Midbrain (tissue), 1 donor: Measurements from ENCODE around the gene CHCHD4.
"Not testable (repeated sequence)": the region's sequence is repeated elsewhere in the genome, so short reads cannot be mapped to it uniquely, and the experiment has no call there.

ENCODE experiments used
- DNase-seq: peaks from one replicate; lab custom pipeline; 2025; lab: John Stamatoyannopoulos, UW

CHCHD4 gene

DNA sequence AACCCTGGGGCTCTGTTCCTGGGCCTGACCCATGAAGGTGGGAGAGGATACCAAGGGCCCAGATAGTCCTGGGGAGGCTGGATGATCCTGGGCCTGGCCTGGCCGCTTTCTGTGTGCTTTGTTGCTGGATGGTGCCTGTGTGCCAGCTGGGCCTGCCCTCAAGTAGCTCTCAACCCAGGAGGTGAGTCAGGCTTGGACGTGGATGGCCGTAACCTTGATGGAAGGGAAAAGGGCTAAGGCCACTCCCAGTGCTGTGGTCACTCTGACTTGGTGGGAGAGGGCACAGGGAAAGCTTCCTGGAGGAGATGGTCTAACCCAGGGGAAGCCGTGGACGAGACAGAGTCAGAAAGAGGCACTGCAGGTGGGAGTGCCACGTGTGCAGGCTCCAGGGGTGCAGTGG is 9.6 kb upstream of the CHCHD4 start:
- no peak for DNase-seq

DNA sequence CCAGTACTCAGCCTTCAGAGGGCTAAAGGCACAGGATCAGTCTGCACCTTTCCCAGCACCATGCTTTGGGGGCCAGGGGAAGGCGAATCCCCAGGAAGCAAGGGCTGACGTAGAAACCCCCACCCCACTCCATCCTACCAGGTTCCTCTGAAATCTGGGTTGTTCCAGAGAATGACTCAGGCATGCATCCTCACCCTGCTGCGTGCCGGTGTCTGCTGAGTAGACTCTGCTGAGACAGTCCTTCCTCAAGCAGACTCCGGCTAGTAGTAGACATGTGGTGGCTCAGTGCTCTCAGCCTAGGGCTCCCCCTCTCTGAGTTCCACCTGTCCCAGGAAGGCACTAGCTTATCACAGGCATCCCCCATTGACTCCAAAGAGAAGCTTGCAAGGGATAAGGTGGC is 9.2 kb upstream of the CHCHD4 start:
- DNase-seq, result no peak

DNA sequence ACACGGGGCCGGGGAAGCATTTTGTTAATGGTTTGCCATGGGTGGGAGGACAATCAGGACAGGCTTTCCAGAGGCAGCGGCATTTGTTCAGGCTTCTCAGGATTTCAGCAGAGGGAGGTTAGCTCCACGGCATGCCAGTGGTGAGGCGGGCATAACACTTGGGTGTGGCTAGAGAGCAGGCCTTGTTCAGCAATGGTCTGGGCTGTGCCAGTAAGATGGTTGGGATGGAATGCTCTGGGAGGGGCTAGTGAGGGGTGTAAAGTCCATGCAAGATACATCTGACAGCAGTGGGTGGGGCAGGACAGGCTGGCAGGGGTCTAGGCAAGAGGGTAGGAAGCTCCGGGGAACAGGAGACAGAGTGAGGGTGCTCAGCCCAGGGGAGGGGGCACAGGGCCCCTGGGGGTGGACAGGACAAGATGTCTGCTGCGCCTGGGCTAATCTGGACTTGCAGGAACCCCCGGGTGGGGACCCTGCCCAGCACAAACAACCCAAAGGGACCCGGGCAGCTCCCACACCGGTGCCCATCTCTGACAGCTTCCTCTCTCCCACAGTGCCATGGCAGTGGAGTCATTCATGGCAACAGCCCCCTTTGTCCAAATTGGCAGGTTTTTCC is 8.6 kb upstream of the CHCHD4 start:
- DNase-seq, result no peak

DNA sequence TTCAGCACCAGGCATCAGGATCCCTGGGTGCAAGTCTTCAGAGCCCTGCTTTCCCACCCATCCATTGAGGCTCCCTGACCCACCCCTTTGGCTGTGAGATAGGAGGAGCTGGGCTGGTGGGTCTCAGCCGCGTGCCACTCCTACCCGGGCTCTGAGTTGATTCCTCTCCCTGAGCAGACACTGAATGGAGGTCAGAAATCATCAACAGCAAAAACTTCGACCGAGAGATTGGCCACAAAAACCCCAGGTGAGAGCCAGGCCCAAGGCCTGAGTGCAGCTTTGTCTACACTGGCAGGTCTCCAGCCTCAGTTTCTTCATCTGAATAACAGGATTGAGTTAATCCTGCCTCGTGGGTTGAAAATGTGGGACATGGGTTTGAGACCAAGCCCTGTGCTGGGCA is 8.0 kb upstream of the CHCHD4 start:
- no peak for DNase-seq

DNA sequence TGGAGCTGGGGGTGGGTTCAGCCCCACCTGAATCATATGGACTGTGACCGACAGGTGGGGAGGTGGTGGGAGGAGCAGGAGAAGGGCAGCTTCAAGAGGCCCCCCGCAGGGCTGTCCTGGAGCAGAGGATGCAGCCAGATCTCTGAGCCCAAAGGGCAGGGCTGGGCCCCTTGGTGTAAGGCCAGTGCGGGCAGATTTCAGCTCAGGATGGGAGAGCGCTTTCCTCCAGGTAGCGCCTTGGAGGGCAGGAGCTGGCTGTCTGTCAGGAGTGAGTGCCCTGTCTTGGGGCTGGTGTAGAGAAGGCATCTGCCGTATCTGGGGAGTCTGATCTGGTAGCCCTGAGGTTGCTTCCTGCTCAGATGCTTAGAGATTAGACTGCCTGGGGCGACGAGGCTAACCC is 7.5 kb upstream of the CHCHD4 start:
- no peak for DNase-seq

DNA sequence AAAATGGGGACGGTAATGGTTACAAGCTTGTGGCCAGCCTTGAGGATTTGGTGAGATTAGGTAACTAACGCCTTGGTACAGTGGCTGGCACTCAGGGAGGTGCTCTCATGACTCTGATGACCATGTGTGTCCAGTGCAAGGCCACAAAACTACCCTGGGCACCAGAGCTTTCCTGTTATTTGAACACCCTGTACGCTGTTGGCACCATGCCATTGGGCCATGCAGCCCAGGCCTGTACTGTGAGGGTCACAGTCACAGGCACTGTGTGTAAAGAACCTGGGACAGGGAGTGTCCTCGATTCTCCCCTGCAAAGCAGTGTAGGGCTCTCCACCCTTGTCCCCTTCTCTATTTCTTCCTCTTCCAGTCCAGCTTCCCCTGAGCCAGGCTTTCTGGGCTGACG is 6.5 kb upstream of the CHCHD4 start:
- no peak for DNase-seq

DNA sequence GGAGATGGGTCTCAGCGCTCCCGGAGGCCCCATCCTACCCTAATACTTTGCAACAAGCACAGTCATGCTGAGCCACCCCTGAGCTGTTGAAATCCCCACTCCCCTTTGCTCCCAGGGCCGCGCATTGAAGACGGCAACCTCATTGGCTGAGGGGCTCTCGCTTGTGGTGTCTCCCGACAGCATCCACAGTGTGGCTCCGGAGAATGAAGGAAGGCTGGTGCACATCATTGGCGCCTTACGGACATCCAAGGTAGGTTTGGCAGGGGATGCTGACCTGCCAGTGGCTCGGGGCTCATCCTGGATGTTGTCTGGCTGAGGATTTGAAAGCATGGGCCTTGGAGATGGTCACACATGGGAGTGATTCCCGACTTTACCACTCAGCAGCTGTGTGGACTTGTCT is 6.0 kb upstream of the CHCHD4 start:
- DNase-seq, result no peak

DNA sequence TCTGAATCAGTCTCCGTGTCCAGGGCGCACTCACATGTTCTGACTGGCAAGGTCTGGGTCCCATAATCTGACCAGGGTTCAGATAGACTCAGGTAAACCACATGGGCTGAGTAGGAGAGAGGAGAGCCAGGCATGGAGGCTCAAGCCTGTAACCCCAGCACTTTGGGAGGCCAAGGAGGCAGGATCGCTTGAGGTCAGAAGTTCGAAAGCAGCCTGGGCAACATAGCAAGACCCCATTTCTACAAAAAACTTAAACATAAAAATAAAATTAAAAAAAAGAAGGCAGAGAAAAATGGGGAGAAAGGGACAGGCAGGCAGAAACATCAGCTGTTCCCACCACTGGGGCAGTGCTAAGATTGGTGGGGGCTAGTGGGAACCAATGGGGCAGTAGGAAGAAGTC is 5.6 kb upstream of the CHCHD4 start:
- no peak for DNase-seq

DNA sequence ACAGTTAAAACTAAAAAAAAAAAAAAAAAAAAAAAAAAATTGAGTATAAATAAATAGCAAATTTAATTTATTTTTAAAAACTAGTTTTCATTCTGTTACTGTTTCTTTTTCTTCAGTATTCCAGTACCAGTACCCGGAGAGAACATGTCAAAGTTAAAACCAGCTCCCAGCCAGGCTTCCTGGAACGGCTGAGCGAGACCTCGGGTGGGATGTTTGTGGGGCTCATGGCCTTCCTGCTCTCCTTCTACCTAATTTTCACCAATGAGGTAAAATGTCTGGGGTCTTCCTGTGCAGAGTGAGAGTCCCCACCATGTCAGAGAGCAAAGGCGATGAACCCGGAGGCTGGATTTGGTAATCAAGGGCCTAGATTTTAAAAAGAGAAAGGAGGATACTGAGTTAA is 4.6 kb upstream of the CHCHD4 start:
- DNase-seq, result no peak

DNA sequence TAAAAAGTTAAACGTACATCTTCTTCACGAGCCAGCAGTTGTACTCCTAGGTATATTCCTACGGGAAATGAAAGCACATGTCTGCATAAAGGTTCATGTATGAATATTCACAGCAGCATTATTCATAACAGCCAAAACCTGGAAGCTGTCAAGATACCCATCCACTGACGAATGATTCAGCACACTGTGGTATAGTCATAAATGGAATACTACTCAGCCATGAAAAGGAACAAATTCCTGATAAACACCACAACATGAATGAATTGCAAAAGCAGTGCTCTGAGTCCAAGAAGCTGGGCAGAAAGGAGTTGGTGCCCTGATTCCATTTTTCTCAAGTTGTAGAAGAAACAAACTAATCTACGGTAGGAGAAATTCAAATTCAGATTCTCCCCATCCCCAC is 4.1 kb upstream of the CHCHD4 start:
- DNase-seq, result no peak

DNA sequence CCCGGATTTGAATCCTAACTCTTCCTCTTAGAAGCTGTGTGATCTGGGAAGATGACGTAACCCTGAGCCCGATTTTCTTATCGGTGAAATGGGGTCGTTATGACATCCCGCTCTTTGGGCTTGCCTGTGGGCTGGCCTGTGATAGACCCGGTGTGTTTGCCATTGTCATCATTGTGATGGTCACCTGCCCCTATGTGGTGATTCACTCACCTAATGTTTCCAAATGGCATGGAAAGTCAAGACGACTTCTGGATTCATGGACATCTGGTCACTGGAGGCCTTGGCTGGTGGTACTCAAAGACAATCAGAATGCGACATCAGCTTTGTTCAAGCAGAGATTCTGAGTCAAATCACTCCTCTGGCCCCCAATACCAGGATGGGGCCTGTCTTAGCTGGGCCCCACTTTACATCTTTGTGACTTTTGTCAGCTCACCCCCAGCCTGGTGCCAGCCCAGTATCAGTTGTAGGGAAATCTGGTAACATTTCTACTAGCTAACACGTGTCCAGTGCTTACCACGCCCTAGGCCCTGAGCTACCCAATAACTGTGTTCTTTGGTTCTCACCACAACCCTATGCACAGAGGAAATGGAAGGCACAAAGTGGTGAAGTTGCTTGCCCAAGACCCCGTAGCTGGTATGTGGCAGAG is 3.0 kb upstream of the CHCHD4 start:
- DNase-seq, result no peak

DNA sequence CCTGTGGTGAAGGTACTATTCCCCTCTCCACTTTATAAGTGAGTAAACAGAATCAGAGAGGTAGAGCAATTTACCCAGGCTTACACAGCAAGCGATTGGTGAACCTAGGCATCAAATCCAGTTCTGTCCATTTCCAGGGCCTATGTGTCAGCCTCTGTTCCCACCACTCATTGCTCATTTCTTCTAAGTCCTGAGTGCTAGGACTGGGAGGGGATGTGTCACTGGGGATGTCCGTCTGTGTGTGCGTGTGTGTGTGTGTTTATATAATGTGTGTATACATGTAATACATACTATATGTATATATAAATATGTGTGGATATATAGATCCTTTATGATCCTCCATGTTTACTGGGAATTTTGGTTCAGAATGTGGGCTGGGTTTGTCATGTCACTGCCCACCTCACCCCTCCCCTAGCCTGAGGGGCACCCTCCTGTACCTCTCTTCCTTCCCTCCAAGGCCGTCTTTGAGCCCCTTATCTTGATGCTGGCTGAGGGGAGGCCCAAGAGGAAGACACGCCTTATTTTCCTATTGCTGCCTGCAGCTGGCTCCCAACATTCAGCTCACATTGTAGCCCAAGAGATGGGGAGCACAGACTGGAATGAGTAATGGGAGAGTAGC is 2.3 kb upstream of the CHCHD4 start:
- DNase-seq, result no peak

DNA sequence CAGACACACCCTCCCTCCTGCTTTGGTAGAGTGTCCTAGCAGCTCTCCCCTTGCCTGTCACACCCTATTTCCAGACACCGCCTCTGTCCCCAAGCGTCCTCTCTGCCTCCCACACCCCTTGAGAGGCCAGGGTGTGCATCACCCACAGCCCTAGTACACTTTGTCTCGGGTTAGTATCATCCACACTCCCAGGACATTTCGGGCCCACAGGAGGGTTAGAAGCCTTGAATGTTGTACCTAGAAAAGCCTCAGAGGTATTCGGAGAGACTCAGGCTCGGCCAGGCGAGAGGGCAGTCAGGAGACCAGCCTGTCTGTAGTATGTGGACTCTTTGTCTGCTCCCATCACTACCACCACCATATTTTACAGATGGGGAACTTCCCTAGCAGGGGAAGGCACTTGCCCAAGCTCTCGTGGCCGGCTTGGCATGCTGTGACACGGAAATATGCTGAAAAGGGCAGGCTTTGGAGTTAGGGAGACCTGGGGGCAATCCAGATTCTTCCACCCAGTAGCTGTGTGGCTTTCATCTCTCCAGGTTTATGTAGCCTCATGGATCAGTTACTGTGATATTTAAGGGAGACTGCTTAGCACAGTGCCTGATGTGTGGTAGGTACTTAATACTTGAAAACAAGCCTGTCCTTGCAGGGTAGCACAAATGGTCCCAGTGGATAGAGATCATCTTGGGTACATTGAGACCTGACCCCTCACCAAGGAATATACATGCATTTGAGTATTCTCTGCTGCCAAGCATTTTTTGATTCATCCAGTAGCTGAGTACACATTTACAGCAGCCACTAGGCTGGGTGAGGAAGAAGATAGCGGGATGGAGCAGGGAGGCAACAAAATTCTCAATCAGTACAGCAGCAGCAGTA is 1.6 kb upstream of the CHCHD4 start:
- no peak for DNase-seq

DNA sequence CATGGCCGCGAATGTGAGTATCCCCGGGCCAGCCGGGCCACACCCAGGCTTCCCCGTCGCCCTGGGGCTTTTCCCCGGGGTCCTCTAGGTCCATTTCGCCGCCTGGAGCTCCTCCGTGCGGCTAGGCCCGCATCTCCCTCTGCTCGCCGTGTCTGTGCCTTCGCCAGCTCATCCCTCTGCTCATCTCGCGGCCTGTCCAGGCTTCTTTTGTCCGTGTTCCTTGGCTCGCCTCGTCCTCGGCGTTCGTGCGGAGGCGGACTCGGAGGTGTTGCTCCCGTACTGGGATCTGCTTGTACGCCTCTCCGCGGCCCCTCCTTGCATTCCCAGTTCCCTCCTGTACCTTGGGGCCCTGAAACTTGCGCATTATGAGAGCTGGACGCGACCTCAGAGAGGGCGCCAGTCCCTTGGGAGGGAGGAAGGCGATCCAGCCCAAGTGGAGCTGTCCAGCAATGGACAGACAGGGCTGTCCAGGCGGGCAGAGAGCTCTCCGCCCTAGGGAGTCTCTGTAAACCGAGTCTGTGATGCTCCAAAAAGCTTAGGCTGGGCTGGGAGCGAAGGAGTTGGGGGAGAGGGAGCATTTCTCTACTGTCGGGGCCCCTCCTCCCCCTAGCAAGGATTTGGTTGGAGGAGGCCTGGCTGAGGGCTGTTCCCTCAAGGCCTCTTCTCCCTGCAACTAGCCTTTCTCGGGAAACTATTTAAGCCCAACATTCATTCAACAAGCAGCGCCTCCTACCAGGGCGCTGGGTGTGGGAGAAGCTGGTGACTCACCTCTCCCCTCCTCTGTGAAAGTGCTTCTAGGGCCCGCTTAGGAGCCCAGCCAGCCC is 735 bp upstream of the CHCHD4 start:
- DNase-seq, result no peak

DNA sequence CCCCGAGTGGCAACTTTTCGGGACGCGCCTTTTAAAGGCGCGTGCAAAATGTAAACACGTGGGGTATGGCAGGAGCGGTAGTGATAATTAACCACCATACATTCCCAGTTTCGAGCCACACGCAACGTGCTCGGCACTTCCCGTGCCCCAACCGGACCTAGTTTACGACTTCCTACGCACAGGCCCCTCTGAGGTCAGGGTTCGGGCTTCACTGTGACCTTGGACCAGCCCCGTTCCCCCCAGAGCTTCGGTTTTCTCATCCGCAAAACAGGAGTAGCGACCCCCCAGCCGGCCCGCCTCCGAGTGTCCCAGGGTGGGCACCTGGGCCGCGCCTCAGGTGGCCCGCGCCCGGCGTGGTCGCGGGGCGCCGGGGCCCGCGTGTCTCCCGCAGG is 451 bp downstream of the CHCHD4 start:
- peak; percentile 66 for DNase-seq

DNA sequence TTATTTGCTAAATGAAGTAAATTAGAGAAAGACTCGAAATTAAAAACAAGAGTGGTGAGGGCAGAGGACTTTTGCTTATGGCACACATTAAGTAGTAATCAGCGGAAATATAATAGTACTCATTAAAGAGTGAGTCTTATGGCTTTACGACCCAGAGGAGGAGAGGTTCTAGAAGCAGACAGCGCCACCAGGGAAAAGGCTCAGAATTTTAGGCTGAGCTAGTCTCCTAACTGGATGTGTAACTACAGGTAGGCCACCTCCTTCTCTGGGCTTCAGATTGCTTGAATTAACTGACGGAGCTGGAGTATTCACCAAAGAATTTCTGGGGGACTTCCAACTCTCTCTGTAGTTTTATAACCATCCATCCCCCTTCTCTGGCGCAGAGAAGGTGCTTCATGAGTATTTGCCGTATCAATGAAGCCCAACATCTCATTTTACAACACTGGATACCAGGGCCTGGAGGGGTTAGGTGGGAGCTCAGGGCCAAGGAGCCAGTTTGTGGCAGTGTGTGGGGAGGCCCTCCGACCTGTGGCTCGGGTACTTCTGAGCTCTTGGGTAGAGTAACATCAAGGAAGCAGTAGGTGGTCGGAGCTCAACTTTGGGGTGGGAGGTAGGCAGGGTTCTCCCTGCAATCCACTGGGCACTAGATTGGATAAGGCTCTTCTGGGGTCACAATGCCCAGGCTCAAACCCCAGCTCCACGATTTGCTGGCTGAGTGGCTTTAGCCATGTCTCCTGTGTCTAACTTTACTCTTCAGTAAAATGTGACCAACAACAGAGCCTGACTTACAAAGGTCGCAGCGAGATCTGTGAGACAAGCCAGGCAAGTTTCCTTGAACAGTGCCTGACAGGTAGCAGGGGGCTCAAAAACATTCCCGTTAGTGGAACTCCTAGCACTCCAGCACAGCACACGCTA is 1.1 kb downstream of the CHCHD4 start:
- no peak for DNase-seq

DNA sequence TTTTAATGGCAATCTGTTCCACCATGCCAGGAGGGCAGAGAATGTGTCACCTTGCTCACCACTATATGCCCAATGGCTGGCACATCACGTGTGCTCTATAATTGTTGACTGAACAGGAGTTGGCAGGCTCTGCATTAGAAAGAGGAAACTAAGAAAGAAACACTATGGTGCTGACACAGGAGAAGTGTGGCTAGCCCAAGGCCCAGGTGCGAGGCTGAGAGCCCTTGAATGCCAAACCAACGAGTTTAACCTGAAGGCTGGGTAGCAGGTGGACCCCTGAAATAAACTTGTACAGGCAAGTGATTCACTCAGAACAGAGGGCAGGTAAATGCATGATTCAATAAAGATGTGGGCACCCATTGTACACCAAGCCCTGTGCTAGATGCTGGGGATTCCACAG is 2.4 kb downstream of the CHCHD4 start:
- DNase-seq, result no peak

DNA sequence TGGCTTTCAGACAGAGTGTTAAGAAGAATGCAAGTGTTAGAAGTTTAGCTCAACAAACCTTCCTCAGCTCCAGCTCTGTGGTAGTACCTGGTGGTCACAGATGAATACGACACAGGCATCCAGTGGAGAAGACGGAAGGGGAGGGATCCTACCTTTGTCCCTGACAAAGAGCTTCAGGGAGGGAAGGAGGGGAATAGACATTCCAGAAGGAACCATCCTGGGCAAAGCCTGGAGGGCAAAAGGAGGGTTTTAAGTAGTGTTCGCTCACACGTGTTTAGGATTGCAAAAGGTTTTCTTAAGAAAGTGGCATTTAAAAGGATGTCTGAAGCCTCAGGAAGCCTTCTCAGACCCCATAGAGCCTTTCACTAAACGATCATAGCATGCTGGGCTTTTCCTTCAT is 2.8 kb downstream of the CHCHD4 start:
- no peak for DNase-seq

DNA sequence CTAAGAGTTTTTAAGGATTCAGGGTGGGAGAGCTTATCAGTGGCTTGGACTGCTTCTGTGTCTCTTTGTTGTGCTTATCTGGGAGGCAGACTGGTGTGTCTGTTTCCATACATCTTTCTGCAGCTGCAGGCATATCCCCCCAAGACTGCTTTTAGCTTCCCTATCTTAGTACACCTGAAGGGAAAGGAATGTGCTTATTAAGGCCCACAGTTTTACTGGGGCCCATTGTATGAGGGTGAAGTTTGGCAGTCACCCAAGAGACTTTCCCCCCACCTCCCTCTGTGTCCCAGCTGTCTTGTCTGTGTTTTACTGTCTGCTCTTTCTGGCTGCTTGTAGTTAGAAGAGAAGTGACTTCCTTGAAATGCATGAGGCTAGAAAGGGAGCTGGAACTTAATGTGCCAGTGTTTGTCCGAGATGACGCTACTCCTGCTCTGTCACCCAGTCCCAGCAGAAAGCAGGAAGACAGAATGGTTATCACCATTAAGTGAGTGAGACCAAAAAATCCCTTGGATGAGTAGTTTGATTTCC is 3.7 kb downstream of the CHCHD4 start:
- not testable (repeated sequence) for DNase-seq

DNA sequence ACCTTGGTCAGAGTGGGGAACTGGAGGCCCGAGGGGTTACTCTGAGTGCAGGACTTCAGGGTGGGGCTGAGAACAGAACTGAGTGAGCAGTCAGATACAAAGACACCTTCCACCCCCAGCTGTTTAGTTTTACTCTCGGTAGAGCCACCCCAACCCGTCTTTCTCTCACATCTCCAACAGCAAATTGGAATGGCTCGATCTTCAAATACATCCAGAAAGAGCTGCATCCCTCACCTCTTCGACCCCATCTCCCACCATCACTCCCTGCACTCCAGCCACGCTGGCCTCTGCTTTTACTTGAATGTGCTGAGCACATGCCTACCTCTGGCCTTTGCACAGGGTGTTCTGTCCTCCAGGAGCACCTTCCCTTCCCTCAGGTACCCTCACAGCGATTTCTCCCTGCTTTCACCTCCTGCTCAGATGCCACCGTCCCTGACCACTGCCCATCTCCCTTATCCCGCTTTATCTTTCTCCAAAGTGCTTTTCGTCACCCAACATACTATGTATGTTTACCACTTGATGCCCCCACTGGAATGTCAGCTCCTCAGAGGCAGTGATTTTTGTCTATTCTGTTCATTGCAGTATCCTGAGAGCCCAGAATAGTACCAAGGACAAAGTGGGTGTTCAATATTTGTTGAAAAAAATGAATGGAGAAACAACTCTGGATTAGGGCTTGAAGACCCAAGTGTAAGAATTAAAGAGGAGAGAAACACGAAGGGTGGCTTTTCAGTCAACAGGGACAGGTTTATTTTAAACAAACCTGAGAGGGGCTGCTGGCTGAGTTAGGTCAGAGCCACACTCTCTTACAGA is 4.4 kb downstream of the CHCHD4 start:
- no peak for DNase-seq
